Iris pigment epithelial cell (primary cell): ENCODE results near the gene HORMAD2.
"Not testable (repeated sequence)": the region's sequence is repeated elsewhere in the genome, so short reads cannot be mapped to it uniquely, and the experiment has no call there.

Experiments
- DNase-seq: peaks from one replicate; pipeline ENCODE4 v3.0.0-alpha.2; 2011; ENCODE audit warnings: low read depth

Gene HORMAD2

GRCh38 chr22:30210235-30210909, 130.1 kb downstream of the HORMAD2 start:
- DNase-seq, result peak; percentile 85

- DNase-seq, result no peak
Measured at GRCh38 chr22:30211124-30211820, 131.0 kb downstream of the HORMAD2 start.

GRCh38 chr22:30212363-30212995, 132.2 kb downstream of the HORMAD2 start:
- DNase-seq, result peak; percentile 98

GRCh38 chr22:30212996-30213441, 132.8 kb downstream of the HORMAD2 start:
- peak; percentile 94 for DNase-seq

GRCh38 chr22:30214703-30215407, 134.6 kb downstream of the HORMAD2 start:
- DNase-seq, result no peak

GRCh38 chr22:30216272-30216671, 136.0 kb downstream of the HORMAD2 start:
- not testable (repeated sequence) for DNase-seq

GRCh38 chr22:30216710-30217109, 136.4 kb downstream of the HORMAD2 start:
- DNase-seq, result no peak

GRCh38 chr22:30217698-30218560, 137.7 kb downstream of the HORMAD2 start:
- DNase-seq, result no peak

- no peak for DNase-seq
Measured at GRCh38 chr22:30219049-30219654, 138.9 kb downstream of the HORMAD2 start.

GRCh38 chr22:30219668-30220278, 139.5 kb downstream of the HORMAD2 start:
- DNase-seq, result no peak

GRCh38 chr22:30220338-30221012, 140.2 kb downstream of the HORMAD2 start:
- DNase-seq, result no peak

GRCh38 chr22:30221121-30221992, 141.1 kb downstream of the HORMAD2 start:
- DNase-seq, result no peak

GRCh38 chr22:30222321-30222720, 142.1 kb downstream of the HORMAD2 start:
- DNase-seq, result no peak

GRCh38 chr22:30223303-30223702, 143.0 kb downstream of the HORMAD2 start:
- DNase-seq, result no peak

- no peak for DNase-seq
Measured at GRCh38 chr22:30224161-30224857, 144.0 kb downstream of the HORMAD2 start.

GRCh38 chr22:30225220-30225927, 145.1 kb downstream of the HORMAD2 start:
- DNase-seq, result no peak

GRCh38 chr22:30226192-30226832, 146.0 kb downstream of the HORMAD2 start:
- DNase-seq, result no peak
